HG03135 (cell line): ENCODE results near the gene MORC2.

Source experiments
- ATAC-seq: cut with Tn5 transposase; IDR thresholded peaks from one replicate; pipeline ENCODE4 v1.9.1; 2021; ENCODE audit warnings: mild to moderate bottlenecking, moderate library complexity; ENCODE audit not compliant: unreplicated experiment

Gene MORC2

GRCh38 chr22:30922151-30922611 lies 46.4 kb downstream of the MORC2 start:
- no peak for ATAC-seq

- ATAC-seq = no peak
These were observed 47.5 kb downstream of the MORC2 start for GRCh38 chr22:30921108-30921507.

- no peak for ATAC-seq
These were observed 48.2 kb downstream of the MORC2 start for GRCh38 chr22:30920407-30920806.

GRCh38 chr22:30919973-30920372 lies 48.6 kb downstream of the MORC2 start:
- no peak for ATAC-seq

GRCh38 chr22:30918761-30919160 lies 49.8 kb downstream of the MORC2 start:
- ATAC-seq = no peak

GRCh38 chr22:30910358-30910757 lies 58.2 kb downstream of the MORC2 start:
- ATAC-seq = no peak

GRCh38 chr22:30909306-30909705 lies 59.3 kb downstream of the MORC2 start:
- ATAC-seq = no peak

GRCh38 chr22:30908051-30908461 lies 60.5 kb downstream of the MORC2 start:
- ATAC-seq = no peak

GRCh38 chr22:30906946-30907345 lies 61.6 kb downstream of the MORC2 start:
- ATAC-seq = no peak

- ATAC-seq = no peak
These were observed 62.2 kb downstream of the MORC2 start for GRCh38 chr22:30906411-30906810.

- no peak for ATAC-seq
These were observed 62.8 kb downstream of the MORC2 start for GRCh38 chr22:30905696-30906341.

GRCh38 chr22:30903876-30904460 lies 64.6 kb downstream of the MORC2 start:
- ATAC-seq = no peak

GRCh38 chr22:30902496-30903357 lies 65.8 kb downstream of the MORC2 start:
- ATAC-seq = no peak

GRCh38 chr22:30894371-30894740 lies 74.2 kb downstream of the MORC2 start:
- no peak for ATAC-seq

- no peak for ATAC-seq
These were observed 74.9 kb downstream of the MORC2 start for GRCh38 chr22:30893434-30894370.

GRCh38 chr22:30892731-30893221 lies 75.8 kb downstream of the MORC2 start:
- no peak for ATAC-seq

GRCh38 chr22:30892286-30892685 lies 76.3 kb downstream of the MORC2 start:
- ATAC-seq = no peak

- no peak for ATAC-seq
These were observed 76.8 kb downstream of the MORC2 start for GRCh38 chr22:30891781-30892180.

GRCh38 chr22:30891443-30891755 lies 77.2 kb downstream of the MORC2 start:
- no peak for ATAC-seq

GRCh38 chr22:30890686-30891442 lies 77.7 kb downstream of the MORC2 start:
- no peak for ATAC-seq
